ENCODE data around the gene YPEL1.

DNA sequence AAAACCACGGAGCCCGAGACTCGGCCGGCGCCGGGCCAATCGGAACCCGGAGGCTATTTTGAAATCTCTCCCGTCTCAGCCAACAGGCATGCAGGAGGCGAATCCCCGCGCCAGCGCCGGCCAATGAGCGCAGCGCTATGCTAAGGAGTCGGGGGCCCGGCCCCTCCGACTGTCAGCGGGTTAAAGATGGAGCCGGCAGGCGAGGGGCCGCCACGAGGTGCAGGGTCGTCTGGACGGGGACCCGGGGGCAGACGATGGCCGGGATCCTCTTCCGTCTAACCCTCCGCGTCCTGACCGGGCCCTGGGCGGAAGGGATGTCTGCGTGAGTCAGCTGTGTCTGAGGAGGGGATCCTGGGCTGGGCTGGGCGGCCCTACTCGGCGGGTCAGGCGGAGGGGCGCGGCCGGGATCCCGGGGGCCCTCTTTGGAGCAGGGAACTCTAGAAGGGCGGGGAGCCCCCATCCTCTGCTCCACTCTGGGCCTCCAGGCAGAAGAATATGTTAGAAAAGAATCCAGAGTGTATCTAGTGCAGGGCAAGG, 83.5 kb downstream of the YPEL1 start:
- peak; percentile 66; the same call in 1 of the 2 replicates for TF ChIP-seq MEIS2 (CRISPR knock-in tag; IDR thresholded peaks at IDR 0.05)
- no peak for TF ChIP-seq TAF15 (IDR thresholded peaks at IDR 0.05; ENCODE audit: low read depth, low read length, poor library complexity, severe bottlenecking)
- no peak for TF ChIP-seq MTA3 (CRISPR knock-in tag; IDR thresholded peaks at IDR 0.05)
- no peak for TF ChIP-seq KLF13 (CRISPR knock-in tag; IDR thresholded peaks at IDR 0.05)
- TF ChIP-seq ZNF326 (CRISPR knock-in tag; IDR thresholded peaks at IDR 0.05; ENCODE audit: borderline replicate concordance): no peak
- no peak for TF ChIP-seq FOXA1 (IDR thresholded peaks at IDR 0.05)
- TF ChIP-seq FOXA1 (CRISPR knock-in tag; IDR thresholded peaks at IDR 0.05): no peak

Measured in HepG2 (cell line).